Measurements from ENCODE around the gene GALM.

Gene GALM

DNA sequence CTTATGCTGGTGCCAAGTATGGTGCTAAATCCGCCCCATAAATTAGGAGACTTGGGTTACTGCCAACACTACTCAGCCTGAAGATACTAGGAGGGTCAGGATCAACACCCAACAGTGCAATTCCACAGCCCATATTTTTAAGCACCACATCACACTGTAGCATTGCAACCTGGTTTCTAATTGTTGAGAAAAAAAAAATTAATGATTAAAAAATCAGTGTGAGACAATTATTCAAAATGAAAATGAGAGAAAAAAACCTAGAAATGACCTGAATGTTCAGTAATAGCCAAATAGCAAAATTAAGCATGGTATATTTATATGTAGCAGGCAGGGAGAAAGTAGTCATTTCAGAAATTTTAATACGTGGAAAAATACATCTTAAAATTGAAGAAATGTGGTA, 33.9 kb upstream of the GALM start:
- no peak overlapping the region for H3K27ac ChIP-seq (ENCODE audit: extremely low read depth, low read depth, low read length)
- CTCF ChIA-PET: interaction anchor here (1.3 kb wide), 1 partner anchor 27 kb away, joined by 3 read pairs; no protein-coding TSS in a partner anchor
- TF ChIP-seq GFI1B (tag by site-specific recombination; IDR thresholded peaks at IDR 0.05) (no peak), ZNF24 (tag by site-specific recombination; IDR thresholded peaks at IDR 0.05) (no peak), PRDM1 (tag by site-specific recombination; IDR thresholded peaks at IDR 0.05) (no peak), ZNF785 (tag by site-specific recombination; IDR thresholded peaks at IDR 0.05) (no peak), SCRT1 (tag by site-specific recombination; IDR thresholded peaks at IDR 0.05; ENCODE audit: borderline replicate concordance) (no peak), FEZF1 (tag by site-specific recombination; IDR thresholded peaks at IDR 0.05) (no peak), TRIM28 (IDR thresholded peaks at IDR 0.05; ENCODE audit: borderline replicate concordance, low read length) (no peak), ZXDB (tag by site-specific recombination; IDR thresholded peaks at IDR 0.05) (no peak), ZNF280D (tag by site-specific recombination; IDR thresholded peaks at IDR 0.05) (no peak), ZNF433 (tag by site-specific recombination; IDR thresholded peaks at IDR 0.05; ENCODE audit: low read depth) (no peak), ZBTB17 (tag by site-specific recombination; IDR thresholded peaks at IDR 0.05) (no peak), ZNF19 (tag by site-specific recombination; IDR thresholded peaks at IDR 0.05; ENCODE audit: low read depth) (no peak)
- TF ChIP-seq, protein P1, sequence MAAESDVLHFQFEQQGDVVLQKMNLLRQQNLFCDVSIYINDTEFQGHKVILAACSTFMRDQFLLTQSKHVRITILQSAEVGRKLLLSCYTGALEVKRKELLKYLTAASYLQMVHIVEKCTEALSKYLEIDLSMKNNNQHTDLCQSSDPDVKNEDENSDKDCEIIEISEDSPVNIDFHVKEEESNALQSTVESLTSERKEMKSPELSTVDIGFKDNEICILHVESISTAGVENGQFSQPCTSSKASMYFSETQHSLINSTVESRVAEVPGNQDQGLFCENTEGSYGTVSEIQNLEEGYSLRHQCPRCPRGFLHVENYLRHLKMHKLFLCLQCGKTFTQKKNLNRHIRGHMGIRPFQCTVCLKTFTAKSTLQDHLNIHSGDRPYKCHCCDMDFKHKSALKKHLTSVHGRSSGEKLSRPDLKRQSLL (tag by site-specific recombination; IDR thresholded peaks at IDR 0.05): no peak
- no peak overlapping the region for H3K4me3 ChIP-seq (ENCODE audit: low read depth, low read length)
- H3K4me1 ChIP-seq (ENCODE audit: control insufficient read depth, insufficient read depth, low read length): peaks cover 6% of the 10 kb centered on the region
- POLR2A ChIA-PET: no interaction called here
- no peaks in the 10 kb centered on the region for H3K36me3 ChIP-seq (ENCODE audit: control insufficient read depth in 2 of 2, insufficient read depth in 1 of 2, low read length in 2 of 2)
- no peaks in the 10 kb centered on the region for H3K9me3 ChIP-seq (ENCODE audit: control insufficient read depth, insufficient read depth, low read depth, low read length)

DNA sequence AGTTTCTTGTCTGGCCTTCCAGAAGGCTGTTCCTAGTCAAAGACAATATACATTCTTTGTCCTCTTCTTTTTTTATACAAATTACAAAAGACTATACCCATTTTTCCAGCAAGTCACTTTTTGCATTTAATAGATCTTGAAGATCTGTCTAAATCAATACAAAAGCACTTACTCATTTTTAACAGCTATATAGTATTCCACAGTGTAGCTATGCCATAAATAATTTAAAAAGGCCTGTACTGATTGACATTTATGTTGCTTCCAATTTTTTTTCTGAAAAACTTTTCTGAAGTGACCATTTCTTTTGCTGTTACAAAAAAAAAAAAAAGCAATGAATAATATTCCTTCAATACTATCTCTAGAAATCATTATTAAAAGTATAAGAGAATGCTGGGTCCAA, 32.9 kb upstream of the GALM start:
- Histone ChIP-seq H3K4me3 (ENCODE audit: low read depth, low read length) (no peak overlapping the region), H3K36me3 (ENCODE audit: control insufficient read depth in 2 of 2, insufficient read depth in 1 of 2, low read length in 2 of 2) (no peaks in the 10 kb centered on the region), H3K27ac (ENCODE audit: extremely low read depth, low read depth, low read length) (no peak overlapping the region), H3K4me1 (ENCODE audit: control insufficient read depth, insufficient read depth, low read length) (peaks cover 6% of the 10 kb centered on the region), H3K9me3 (ENCODE audit: control insufficient read depth, insufficient read depth, low read depth, low read length) (no peaks in the 10 kb centered on the region)
- CTCF ChIA-PET: interaction anchor here (0.6 to 1.3 kb wide), 2 partner anchors 19 to 28 kb away, joined by 3 read pairs; no protein-coding TSS in a partner anchor
- POLR2A ChIA-PET: no interaction called here
- no peak for TF ChIP-seq ZNF677 (tag by site-specific recombination; IDR thresholded peaks at IDR 0.05)
- no peak for TF ChIP-seq SCRT1 (tag by site-specific recombination; IDR thresholded peaks at IDR 0.05; ENCODE audit: borderline replicate concordance)
- no peak for TF ChIP-seq HOXC10 (CRISPR knock-in tag; IDR thresholded peaks at IDR 0.05)
- no peak for TF ChIP-seq PBX3 (CRISPR knock-in tag; IDR thresholded peaks at IDR 0.05)
- TF ChIP-seq ZBTB48 (tag by site-specific recombination; IDR thresholded peaks at IDR 0.05): no peak
- TF ChIP-seq ZNF670 (tag by site-specific recombination; IDR thresholded peaks at IDR 0.05; ENCODE audit: low read depth): no peak
- TF ChIP-seq ZNF701 (tag by site-specific recombination; IDR thresholded peaks at IDR 0.05): no peak
- TF ChIP-seq IKZF3 (tag by site-specific recombination; IDR thresholded peaks at IDR 0.05): no peak
- TF ChIP-seq ZNF76 (tag by site-specific recombination; IDR thresholded peaks at IDR 0.05; ENCODE audit: borderline replicate concordance, low read depth): no peak
- TF ChIP-seq ZNF544 (tag by site-specific recombination; IDR thresholded peaks at IDR 0.05): no peak
- TF ChIP-seq ZFP69B (tag by site-specific recombination; IDR thresholded peaks at IDR 0.05): no peak
- TF ChIP-seq OSR2 (tag by site-specific recombination; IDR thresholded peaks at IDR 0.05): no peak
- no peak for TF ChIP-seq ZNF19 (tag by site-specific recombination; IDR thresholded peaks at IDR 0.05; ENCODE audit: low read depth)
- no peak for TF ChIP-seq GFI1B (tag by site-specific recombination; IDR thresholded peaks at IDR 0.05)
- no peak for TF ChIP-seq ZSCAN30 (tag by site-specific recombination; IDR thresholded peaks at IDR 0.05)
- no peak for TF ChIP-seq TSHZ1 (tag by site-specific recombination; IDR thresholded peaks at IDR 0.05; ENCODE audit: borderline replicate concordance)
- TF ChIP-seq YY2 (tag by site-specific recombination; IDR thresholded peaks at IDR 0.05): no peak
